Left ventricle myocardium inferior (tissue), 1 donor: ENCODE data around the gene MED9. TPM values are rescaled to one million over a fixed set of nuclear protein-coding genes. Genes with fewer than 3 reads are reported as not detected.
"Not testable (repeated sequence)": the region's sequence is repeated elsewhere in the genome, so short reads cannot be mapped to it uniquely, and the experiment has no call there.

Source experiments
- DNase-seq: peaks from one replicate; pipeline ENCODE4 v3.0.0-alpha.2; 2020
- H3K27ac ChIP-seq: fragments of 200-600 bp; replicated peaks from 2 replicates; pipeline ENCODE4 v1.8.0; 2021
- H3K27me3 ChIP-seq: fragments of 200-600 bp; 2 replicates; pipeline ENCODE4 v1.8.0; 2021; ENCODE audit warnings: low read depth
- H3K36me3 ChIP-seq: fragments of 200-600 bp; 2 replicates; pipeline ENCODE4 v1.8.0; 2021
- H3K4me1 ChIP-seq: fragments of 200-600 bp; 2 replicates; pipeline ENCODE4 v1.8.0; 2021
- H3K4me3 ChIP-seq: fragments of 200-600 bp; 2 replicates; pipeline ENCODE4 v1.8.0; 2021; ENCODE audit warnings: mild to moderate bottlenecking, moderate library complexity
- H3K9me3 ChIP-seq: fragments of 200-600 bp; replicated peaks from 2 replicates; pipeline ENCODE4 v1.8.0; 2021
- intact Hi-C: fragments of 100-400 bp; cut with micrococcal nuclease; formaldehyde crosslinking; loops from one replicate; pipeline ENCODE4 v1.11.0; 2022
- long read RNA-seq: library from polyadenylated mRNA; unstranded; transcript quantifications from one replicate; pipeline ENCODE4 v2.0.0, GENCODE V29; 2021
- total RNA-seq: library from RNA; stranded (reverse); fragmentation: NEBNext Ultra II Directional; extraction: Animal tissue kit (Norgen Biotek cat#: 25700); gene quantifications from one replicate; pipeline ENCODE4 v1.2.1, GENCODE V29; 2021
- TF ChIP-seq, protein P1 (sequence below): fragments of 200-600 bp; IDR thresholded peaks from 2 replicates; pipeline ENCODE4 v1.8.0; 2021; ENCODE audit warnings: antibody characterized with exemption, mild to moderate bottlenecking, borderline replicate concordance
- donor health status: DM: no; HTN: yes; CAD: no; lungs with severe emphysema.

The MED9 gene, protein sequence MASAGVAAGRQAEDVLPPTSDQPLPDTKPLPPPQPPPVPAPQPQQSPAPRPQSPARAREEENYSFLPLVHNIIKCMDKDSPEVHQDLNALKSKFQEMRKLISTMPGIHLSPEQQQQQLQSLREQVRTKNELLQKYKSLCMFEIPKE
- 34.1 TPM for total RNA-seq
- long read RNA-seq, transcript MED9-201 (2 exons, 2,228 nt), result major isoform, 122 of 142 reads
- long read RNA-seq, partial matches to known transcripts, result 17 of 142 reads
- long read RNA-seq, other reads (novel, unspliced or antisense), result 1 of 142 reads

DNA sequence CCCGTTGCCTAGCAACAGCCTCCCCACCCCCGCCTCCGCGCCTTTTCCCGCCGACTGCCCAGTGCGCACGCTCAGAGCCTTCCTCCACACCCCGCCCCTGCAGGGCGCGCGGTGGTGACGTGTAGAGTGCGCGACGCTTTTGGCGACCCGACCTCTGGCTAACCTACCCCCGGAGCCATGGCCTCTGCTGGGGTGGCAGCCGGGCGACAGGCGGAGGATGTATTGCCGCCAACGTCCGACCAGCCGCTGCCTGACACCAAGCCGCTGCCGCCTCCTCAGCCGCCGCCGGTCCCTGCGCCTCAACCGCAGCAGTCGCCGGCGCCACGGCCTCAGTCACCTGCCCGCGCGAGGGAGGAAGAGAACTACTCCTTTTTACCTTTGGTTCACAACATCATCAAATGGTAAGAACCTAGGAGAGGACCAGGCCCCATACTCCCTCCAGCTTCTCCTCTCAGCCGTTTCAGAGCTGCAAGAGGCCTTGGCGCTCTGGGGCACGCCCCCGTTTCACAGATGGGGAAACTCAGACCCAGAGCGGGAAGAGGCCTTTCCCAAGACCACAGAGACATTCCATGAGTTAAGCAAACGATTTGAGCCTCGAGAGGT, at the start of gene MED9:
TSS of gene MED9 (plus strand) at position 136 of the 603 bp plus-strand sequence. CDS start at position 178, 42 bp downstream.
- Histone ChIP-seq H3K9me3 (no peaks in the 10 kb centered on the region), H3K4me3 (peak within 1 kb of the TSS; percentile 95), H3K27me3 (no peaks in the 10 kb centered on the region), H3K4me1 (peaks cover 51% of the 10 kb centered on the region), H3K27ac (peak within 1 kb of the TSS; percentile 98), H3K36me3 (no peaks in the 10 kb centered on the region)
- peak; percentile 93 for DNase-seq
- TF ChIP-seq, protein P1, sequence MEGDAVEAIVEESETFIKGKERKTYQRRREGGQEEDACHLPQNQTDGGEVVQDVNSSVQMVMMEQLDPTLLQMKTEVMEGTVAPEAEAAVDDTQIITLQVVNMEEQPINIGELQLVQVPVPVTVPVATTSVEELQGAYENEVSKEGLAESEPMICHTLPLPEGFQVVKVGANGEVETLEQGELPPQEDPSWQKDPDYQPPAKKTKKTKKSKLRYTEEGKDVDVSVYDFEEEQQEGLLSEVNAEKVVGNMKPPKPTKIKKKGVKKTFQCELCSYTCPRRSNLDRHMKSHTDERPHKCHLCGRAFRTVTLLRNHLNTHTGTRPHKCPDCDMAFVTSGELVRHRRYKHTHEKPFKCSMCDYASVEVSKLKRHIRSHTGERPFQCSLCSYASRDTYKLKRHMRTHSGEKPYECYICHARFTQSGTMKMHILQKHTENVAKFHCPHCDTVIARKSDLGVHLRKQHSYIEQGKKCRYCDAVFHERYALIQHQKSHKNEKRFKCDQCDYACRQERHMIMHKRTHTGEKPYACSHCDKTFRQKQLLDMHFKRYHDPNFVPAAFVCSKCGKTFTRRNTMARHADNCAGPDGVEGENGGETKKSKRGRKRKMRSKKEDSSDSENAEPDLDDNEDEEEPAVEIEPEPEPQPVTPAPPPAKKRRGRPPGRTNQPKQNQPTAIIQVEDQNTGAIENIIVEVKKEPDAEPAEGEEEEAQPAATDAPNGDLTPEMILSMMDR, result no peak
- intact Hi-C loops, result no loop called here

- Histone ChIP-seq H3K4me1 (peaks cover 18% of the 10 kb centered on the region), H3K9me3 (peaks cover 5% of the 10 kb centered on the region), H3K36me3 (no peaks in the 10 kb centered on the region), H3K4me3 (no peak overlapping the region), H3K27ac (no peak overlapping the region), H3K27me3 (no peaks in the 10 kb centered on the region)
- intact Hi-C loops, result no loop called here
- no peak for DNase-seq
- TF ChIP-seq, protein P1, result no peak
Observed at GRCh38 chr17:17429222-17429621, 47.6 kb upstream of the MED9 start.

DNA sequence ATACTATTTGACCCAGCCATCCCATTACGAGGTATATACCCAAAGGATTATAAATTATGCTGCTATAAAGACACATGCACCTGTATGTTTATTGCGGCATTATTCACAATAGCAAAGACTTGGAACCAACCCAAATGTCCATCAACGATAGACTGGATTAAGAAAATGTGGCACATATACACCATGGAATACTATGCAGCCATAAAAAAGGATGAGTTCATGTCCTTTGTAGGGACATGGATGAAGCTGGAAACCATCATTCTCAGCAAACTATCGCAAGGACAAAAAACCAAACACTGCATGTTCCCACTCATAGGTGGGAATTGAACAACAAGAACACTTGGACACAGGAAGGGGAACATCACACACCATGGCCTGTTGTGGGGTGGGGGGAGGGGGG, 45.9 kb upstream of the MED9 start:
- H3K9me3 ChIP-seq, H3K27ac ChIP-seq, intact Hi-C loops, DNase-seq, H3K27me3 ChIP-seq, H3K36me3 ChIP-seq, H3K4me3 ChIP-seq, H3K4me1 ChIP-seq: not testable (repeated sequence)

- TF ChIP-seq, protein P1, result no peak
- no peak overlapping the region for H3K4me3 ChIP-seq
- H3K36me3 ChIP-seq, result no peaks in the 10 kb centered on the region
- intact Hi-C loops, result no loop called here
- H3K9me3 ChIP-seq, result no peaks in the 10 kb centered on the region
- no peak overlapping the region for H3K27ac ChIP-seq
- H3K4me1 ChIP-seq, result no peaks in the 10 kb centered on the region
- no peaks in the 10 kb centered on the region for H3K27me3 ChIP-seq
- no peak for DNase-seq
Observed at GRCh38 chr17:17431605-17432004, 45.2 kb upstream of the MED9 start.

DNA sequence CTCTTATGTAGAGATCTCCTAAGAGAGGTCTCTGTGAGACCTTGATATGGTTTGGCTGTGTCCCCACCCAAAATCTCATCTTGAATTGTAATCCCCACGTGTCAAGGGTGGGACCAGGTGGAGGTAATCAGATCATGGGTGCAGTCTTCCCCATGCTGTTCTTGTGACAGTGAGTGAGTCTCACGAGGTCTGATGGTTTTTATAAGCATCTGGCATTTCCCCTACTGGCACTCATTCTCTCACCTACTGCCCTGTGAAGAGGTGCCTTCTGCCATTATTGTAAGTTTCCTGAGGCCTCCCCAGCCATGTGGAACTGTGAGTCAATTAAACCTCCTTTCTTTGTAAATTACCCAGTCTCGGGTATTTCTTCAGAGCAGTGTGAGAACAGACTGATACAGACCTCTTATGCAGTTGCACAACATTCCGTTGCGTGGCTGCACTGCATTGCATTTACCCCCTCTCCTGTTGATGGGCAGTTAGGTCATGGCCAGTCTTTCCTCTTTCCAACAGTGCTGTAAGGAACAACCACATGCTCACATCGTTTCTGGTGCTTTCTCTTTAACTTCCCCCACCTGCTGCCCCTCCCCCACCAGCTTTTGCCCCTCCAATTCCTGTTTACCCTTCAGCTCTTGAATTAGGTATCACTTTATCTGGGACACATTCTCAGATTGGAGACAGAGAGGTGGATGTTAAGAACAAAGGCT, 43.6 kb upstream of the MED9 start:
- TF ChIP-seq, protein P1, result no peak
- no peaks in the 10 kb centered on the region for H3K4me1 ChIP-seq

DNA sequence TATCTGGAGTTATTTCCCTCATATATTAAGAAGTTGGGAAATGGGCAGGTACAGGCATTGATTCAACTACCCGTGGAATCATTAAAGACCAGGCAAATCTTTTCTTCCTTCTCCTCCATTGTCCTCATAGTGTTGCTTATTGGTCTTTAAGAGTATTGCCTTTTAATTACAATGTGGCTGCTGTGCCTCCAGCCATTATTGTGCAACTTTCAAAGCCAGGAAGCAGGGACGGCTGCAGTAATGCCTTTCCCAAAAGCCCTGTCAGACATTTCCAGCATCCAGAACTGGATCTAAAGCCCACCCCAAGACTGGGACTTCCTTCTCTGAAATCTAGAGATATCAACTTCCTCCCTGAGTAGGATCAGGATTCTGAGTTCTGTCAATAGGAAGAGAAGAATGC, 42.3 kb upstream of the MED9 start:
- no peak for DNase-seq
- H3K4me1 ChIP-seq, result no peaks in the 10 kb centered on the region
- no peaks in the 10 kb centered on the region for H3K36me3 ChIP-seq
- H3K27me3 ChIP-seq, result no peaks in the 10 kb centered on the region
- H3K27ac ChIP-seq, result no peak overlapping the region
- H3K9me3 ChIP-seq, result no peaks in the 10 kb centered on the region
- TF ChIP-seq, protein P1, result no peak
- intact Hi-C loops, result no loop called here
- H3K4me3 ChIP-seq, result no peak overlapping the region

More for the DNA sequence above, 43.6 kb upstream of the MED9 start:
- H3K27me3 ChIP-seq, result no peaks in the 10 kb centered on the region
- intact Hi-C loops, result no loop called here
- no peak overlapping the region for H3K27ac ChIP-seq
- H3K4me3 ChIP-seq, result no peak overlapping the region
- no peaks in the 10 kb centered on the region for H3K9me3 ChIP-seq
- no peaks in the 10 kb centered on the region for H3K36me3 ChIP-seq
- no peak for DNase-seq
